Activated CD8-positive, alpha-beta T cell treated with anti-CD3 and anti-CD28 coated beads for 36 hours (primary cell): ENCODE results near the gene KCNK4. TPM values are rescaled to one million over a fixed set of nuclear protein-coding genes. Genes with fewer than 3 reads are reported as not detected.

Experiments used
- ATAC-seq: fragments of 200-7000 bp; cut with Tn5 transposase; one replicate; pipeline ENCODE4 v1.10.0; 2021; ENCODE audit warnings: mild to moderate bottlenecking, moderate library complexity
- CTCF ChIA-PET: fragments of 350-600 bp; sonication (Branson Sonifier 250); formaldehyde crosslinking; loops from one replicate; lab custom pipeline; 2021; ENCODE audit warnings: antibody characterized with exemption; lab: Charles Lee
- POLR2A ChIA-PET: fragments of 350-600 bp; sonication (Branson Sonifier 250); formaldehyde crosslinking; loops from one replicate; lab custom pipeline; 2021; ENCODE audit warnings: antibody characterized with exemption; lab: Charles Lee
- DNase-seq: peaks from one replicate; pipeline ENCODE4 v3.0.0-alpha.2; 2020
- H3K27ac Mint-ChIP-seq: one replicate; pipeline ENCODE4 v1.8.0; 2021; ENCODE audit warnings: mild to moderate bottlenecking, mixed read lengths
- H3K27me3 Mint-ChIP-seq: one replicate; pipeline ENCODE4 v1.8.0; 2021; ENCODE audit warnings: mixed read lengths
- H3K36me3 Mint-ChIP-seq: one replicate; pipeline ENCODE4 v1.8.0; 2021; ENCODE audit warnings: low read depth, mixed read lengths
- H3K4me1 Mint-ChIP-seq: one replicate; pipeline ENCODE4 v1.8.0; 2021; ENCODE audit warnings: low read depth, mixed read lengths
- H3K4me3 Mint-ChIP-seq: one replicate; pipeline ENCODE4 v1.8.0; 2021; ENCODE audit warnings: mild to moderate bottlenecking, moderate library complexity, mixed read lengths
- H3K9me3 Mint-ChIP-seq: one replicate; pipeline ENCODE4 v1.8.0; 2021; ENCODE audit warnings: mixed read lengths
- CTCF ChIP-seq: fragments of 200-600 bp; IDR thresholded peaks from one replicate; pipeline ENCODE4 v1.8.0; 2022; ENCODE audit warnings: antibody characterized with exemption, mild to moderate bottlenecking
- intact Hi-C: fragments of 100-400 bp; cut with micrococcal nuclease; formaldehyde crosslinking; loops from one replicate; pipeline ENCODE4 v1.10.0; 2022
- total RNA-seq, 2 experiments: library from RNA; stranded (reverse); gene quantifications; one replicate each; pipeline ENCODE4 v1.2.3, GENCODE V29; 2021

KCNK4 gene
- total RNA-seq, 2 experiments from 2014 or later, result 0.23 TPM; not detected in 1

GRCh38 chr11:64316672-64317324 is 25.7 kb downstream of the KCNK4 start:
- Mint-ChIP-seq H3K27ac (peak overlapping the region; percentile 100), H3K4me1 (peaks cover 31% of the 10 kb centered on the region), H3K36me3 (peaks cover 47% of the 10 kb centered on the region), H3K27me3 (no peaks in the 10 kb centered on the region), H3K4me3 (peak overlapping the region; percentile 94), H3K9me3 (no peaks in the 10 kb centered on the region)
- CTCF ChIA-PET, result interaction anchor here (0.8 to 4.6 kb wide), 17 partner anchors 8 to 133 kb away, joined by 3 to 75 read pairs (median 7); partner anchors contain the start of genes BAD, CATSPERZ, CCDC88B and ESRRA
- intact Hi-C loops, result no loop called here
- TF ChIP-seq CTCF, result no peak
- ATAC-seq (peak; percentile 0), DNase-seq (peak; percentile 47)
- POLR2A ChIA-PET, result interaction anchor here (0.6 to 4.1 kb wide), 24 partner anchors 11 to 425 kb away, joined by 3 to 35 read pairs (median 4); partner anchors contain the start of genes BAD, CCDC88B, ESRRA and RPS6KA4

- Mint-ChIP-seq H3K27me3 (no peaks in the 10 kb centered on the region), H3K9me3 (no peaks in the 10 kb centered on the region), H3K4me3 (peak within 1 kb of the TSS; percentile 94), H3K4me1 (peaks cover 29% of the 10 kb centered on the region), H3K36me3 (peaks cover 50% of the 10 kb centered on the region), H3K27ac (peak within 1 kb of the TSS; percentile 100)
- intact Hi-C loops, result no loop called here
- peak; percentile 78 for ATAC-seq
- TF ChIP-seq CTCF, result no peak
- DNase-seq, result peak; percentile 98
- CTCF ChIA-PET, result interaction anchor here (0.7 to 4.6 kb wide), 23 partner anchors 9 to 132 kb away, joined by 3 to 75 read pairs (median 7); partner anchors contain the start of genes BAD, CATSPERZ, CCDC88B and ESRRA
- POLR2A ChIA-PET, result interaction anchor here (0.7 to 4.1 kb wide), 25 partner anchors 12 to 424 kb away, joined by 3 to 35 read pairs (median 4); partner anchors contain the start of genes BAD, CCDC88B, ESRRA and RPS6KA4
These were observed 26.3 kb downstream of the KCNK4 start, which contains the start of gene TRMT112 for GRCh38 chr11:64317325-64317960. TSS of gene TRMT112 (minus strand) at chr11:64317559. CDS start at chr11:64317526, 33 bp downstream.

- ChIA-PET CTCF (interaction anchor here (0.7 to 4.6 kb wide), 22 partner anchors 9 to 133 kb away, joined by 3 to 75 read pairs (median 7); partner anchors contain the start of genes BAD, CATSPERZ, CCDC88B and ESRRA), POLR2A (interaction anchor here (0.7 to 4.1 kb wide), 24 partner anchors 12 to 423 kb away, joined by 3 to 35 read pairs (median 4); partner anchors contain the start of genes BAD, CCDC88B, ESRRA and FERMT3)
- Mint-ChIP-seq H3K27me3 (no peaks in the 10 kb centered on the region), H3K4me3 (peak within 1 kb of the TSS; percentile 94), H3K4me1 (peaks cover 22% of the 10 kb centered on the region), H3K36me3 (peaks cover 48% of the 10 kb centered on the region), H3K27ac (peak within 1 kb of the TSS; percentile 100), H3K9me3 (no peaks in the 10 kb centered on the region)
- peak; percentile 24 for TF ChIP-seq CTCF
- DNase-seq (peak; percentile 93), ATAC-seq (peak; percentile 86)
- intact Hi-C loops, result no loop called here
These were observed 27.1 kb downstream of the KCNK4 start, which contains the start of gene PRDX5 for GRCh38 chr11:64317961-64318765. TSS of gene PRDX5 (plus strand) at chr11:64318121. CDS start at chr11:64318216, 95 bp downstream.

- Mint-ChIP-seq H3K27me3 (no peaks in the 10 kb centered on the region), H3K4me1 (peaks cover 21% of the 10 kb centered on the region), H3K4me3 (peak overlapping the region; percentile 94), H3K27ac (peak overlapping the region; percentile 100), H3K9me3 (no peaks in the 10 kb centered on the region), H3K36me3 (peaks cover 48% of the 10 kb centered on the region)
- intact Hi-C loops, result no loop called here
- no peak for ATAC-seq
- TF ChIP-seq CTCF, result no peak
- ChIA-PET CTCF (interaction anchor here (1.3 to 4.6 kb wide), 6 partner anchors 8 to 115 kb away, joined by 5 to 75 read pairs (median 14); partner anchors contain the start of gene CCDC88B), POLR2A (interaction anchor here (0.6 to 4.1 kb wide), 8 partner anchors 12 to 504 kb away, joined by 3 to 35 read pairs (median 9); partner anchors contain the start of genes CCDC88B and ESRRA)
- no peak for DNase-seq
These were observed 28.0 kb downstream of the KCNK4 start for GRCh38 chr11:64318766-64319761.
